Measurements from ENCODE around the gene WDR91.

WDR91 gene

DNA sequence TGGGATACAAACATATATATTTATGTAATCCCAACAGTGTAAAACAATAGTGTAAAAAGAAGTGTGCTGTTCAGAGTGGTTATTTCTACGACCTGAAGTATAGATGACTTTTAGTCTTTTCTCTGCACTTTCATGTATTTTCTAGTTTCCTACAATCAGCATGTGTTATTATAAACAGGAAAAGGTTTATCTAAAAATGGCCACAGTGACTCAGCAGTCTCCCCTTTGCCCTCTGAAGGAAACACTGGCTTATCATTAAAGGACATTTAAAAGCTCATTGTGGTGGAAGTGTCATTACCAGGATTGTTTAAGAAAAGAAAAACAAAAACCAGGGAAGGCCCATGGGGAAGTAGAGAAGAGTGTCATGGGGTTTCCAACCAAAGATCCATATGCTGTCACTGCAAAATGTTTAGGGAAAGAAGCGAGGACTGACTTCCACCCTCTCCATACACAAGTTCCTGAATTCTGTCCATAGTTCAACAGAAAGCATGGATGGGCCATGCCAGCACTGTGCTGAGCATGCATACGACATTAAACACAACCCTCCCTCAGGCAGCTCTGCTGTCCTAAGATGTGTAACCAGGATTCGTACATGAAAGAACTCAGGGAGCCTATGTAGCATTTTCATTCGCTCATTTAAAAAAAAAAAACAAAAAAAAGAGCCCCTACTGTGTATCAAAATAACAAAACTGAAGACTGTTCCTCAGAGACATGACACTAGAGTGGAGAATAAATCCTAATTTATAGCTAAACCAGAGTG lies 51.0 kb downstream of the WDR91 start:
- DNase-seq (ENCODE audit: low spot score), result no peak

- DNase-seq (ENCODE audit: low spot score), result no peak
Measured at GRCh38 chr7:135159359-135160085, 51.8 kb downstream of the WDR91 start.

DNA sequence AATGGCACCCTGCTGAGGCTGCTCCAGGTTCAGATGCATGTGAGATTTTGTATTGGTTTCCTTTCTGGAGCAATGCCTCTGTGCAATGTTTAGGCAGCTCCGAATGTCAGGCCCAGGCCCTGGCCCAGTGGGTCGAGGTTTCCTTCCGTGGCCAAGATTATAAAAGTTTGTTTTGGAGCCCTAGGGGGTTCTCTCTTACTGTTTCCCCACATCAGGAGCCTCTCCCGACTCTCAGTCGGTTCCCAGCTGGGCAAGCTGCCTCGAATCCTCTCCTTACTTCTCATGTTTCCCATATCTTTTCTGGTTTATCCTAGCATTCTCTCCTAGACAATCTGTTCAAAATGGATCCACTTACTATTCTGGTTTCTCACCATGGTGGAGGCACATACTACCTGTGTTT lies 52.5 kb downstream of the WDR91 start:
- DNase-seq (ENCODE audit: low spot score), result no peak

- DNase-seq (ENCODE audit: low spot score), result no peak
Measured at GRCh38 chr7:135158141-135158655, 53.1 kb downstream of the WDR91 start.

GRCh38 chr7:135156290-135156689 lies 55.0 kb downstream of the WDR91 start:
- no peak for DNase-seq (ENCODE audit: low spot score)

DNA sequence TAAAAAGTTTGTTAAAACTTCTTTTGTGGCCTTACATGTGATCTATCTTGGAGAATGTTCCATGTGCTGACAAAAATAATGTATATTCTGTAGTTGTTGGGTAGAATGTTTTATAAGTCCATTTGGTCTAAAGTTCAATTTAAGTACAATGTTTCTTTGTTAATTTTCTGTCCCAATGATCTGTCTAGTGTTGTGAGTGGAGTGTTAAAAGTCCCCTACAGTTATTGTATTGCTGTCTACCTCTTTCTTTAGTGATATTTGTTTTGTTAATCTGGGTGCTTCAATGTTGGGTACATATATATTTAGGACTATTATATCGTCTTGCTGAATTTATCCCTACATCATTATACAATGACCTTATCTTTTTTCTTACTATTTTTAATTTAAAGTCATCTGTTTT lies 56.6 kb downstream of the WDR91 start:
- DNase-seq (ENCODE audit: low spot score), result no peak

GRCh38 chr7:135152442-135152841 lies 58.9 kb downstream of the WDR91 start:
- DNase-seq (ENCODE audit: low spot score), result no peak

- DNase-seq (ENCODE audit: low spot score), result no peak
Measured at GRCh38 chr7:135151533-135151932, 59.8 kb downstream of the WDR91 start.

- no peak for DNase-seq (ENCODE audit: low spot score)
Measured at GRCh38 chr7:135151132-135151531, 60.2 kb downstream of the WDR91 start.

GRCh38 chr7:135150072-135150782 lies 61.1 kb downstream of the WDR91 start:
- DNase-seq (ENCODE audit: low spot score), result no peak

DNA sequence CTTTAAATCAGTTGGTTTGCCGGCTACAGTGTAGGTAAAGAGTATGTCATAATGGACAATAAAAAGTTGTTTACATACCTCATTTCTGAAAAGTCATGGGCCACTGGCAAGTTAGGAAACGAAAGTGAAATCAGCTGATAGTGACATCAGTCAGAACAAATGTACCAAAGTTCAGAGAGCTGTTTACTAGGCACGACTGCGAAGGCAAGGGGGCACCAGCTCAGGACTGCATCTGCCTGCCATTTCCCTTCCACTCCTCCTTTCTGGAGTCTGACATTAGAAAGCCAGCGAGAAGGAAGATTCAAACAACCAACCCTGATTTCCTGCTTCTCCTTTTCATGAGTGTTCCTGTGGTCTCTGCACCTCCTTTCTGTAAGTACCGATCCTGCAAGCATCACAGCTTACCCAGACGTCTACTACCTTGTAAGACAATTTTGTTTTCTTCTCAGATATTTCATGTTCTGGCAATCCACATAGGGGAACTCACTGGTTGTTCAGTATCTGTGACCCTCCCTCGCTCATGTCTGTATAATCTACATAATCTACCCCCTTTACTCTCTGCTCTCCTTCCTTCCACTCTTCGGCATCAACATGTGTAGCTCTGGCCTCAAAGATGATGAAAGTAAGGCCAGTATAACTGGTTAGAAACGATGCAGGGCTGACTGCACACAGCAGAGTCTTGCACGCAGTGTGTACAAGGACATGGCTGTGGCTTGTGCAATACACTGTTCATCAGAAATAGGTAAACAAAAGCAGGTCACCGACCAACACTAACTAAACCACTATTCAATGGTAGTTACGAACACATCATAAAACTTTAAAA lies 63.2 kb downstream of the WDR91 start, which contains the start of gene TMEM140:
TMEM140 (plus strand) TSS at position 174 of the 823 bp plus-strand sequence. CDS start 16,370 bp downstream, outside the sequence.
- DNase-seq (ENCODE audit: low spot score), result peak; percentile 80

- DNase-seq (ENCODE audit: low spot score), result peak; percentile 16
Measured at GRCh38 chr7:135147341-135147898, 63.9 kb downstream of the WDR91 start.

DNA sequence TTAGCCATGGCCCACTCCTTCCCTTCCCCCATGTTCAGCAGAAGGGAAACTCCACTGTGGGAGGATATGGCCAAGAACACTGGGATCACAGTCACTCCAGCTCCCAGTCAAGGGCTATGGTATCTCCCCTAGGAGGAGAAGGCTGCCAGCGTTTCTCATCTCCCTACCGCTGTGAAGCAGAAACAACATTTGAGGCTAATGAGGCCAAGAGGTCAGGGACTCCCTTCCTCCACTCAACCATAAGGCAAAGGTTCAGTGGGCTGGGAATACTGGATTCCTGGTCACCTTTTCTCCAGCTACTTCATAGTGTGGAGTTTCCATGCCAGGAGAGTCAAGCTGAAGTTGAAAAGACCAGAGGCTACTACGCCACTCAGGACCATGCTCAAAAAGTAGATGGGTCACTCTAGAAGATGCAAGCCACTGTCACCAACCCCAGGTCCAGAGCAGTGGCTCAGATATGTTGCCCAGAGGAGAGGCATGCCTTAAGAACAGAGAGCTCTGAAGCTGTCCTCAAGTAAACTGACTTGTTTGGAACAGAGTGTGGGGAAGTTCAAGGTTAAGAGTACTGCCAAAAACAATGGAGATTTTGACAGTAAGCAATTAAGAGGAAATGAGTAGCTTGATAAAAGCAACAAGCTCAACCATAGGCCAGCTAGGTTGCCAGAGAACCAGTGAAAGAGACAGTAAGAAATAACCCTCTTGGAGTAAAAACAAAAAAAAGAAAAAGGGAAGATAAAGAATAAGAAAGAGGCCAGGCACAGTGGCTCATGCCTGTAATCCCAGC lies 67.2 kb downstream of the WDR91 start:
- DNase-seq (ENCODE audit: low spot score), result no peak

Measured in activated CD4-positive, alpha-beta T cell treated with anti-CD3 and anti-CD28 coated beads, Interleukin-2, Interleukin-4, amounts not matched to agents 100 ng/mL and 50 ng/mL, durations not matched to agents 16 hours and 8 hours (primary cell).